K562 (cell line): ENCODE results near the gene PPIL6. TPM values are rescaled to one million over a fixed set of nuclear protein-coding genes. Genes with fewer than 3 reads are reported as not detected.

Experiments used
- BRCA1 ChIP-seq, 2 experiments: fragments of 450-650 bp in 1 of 2; sonication (generic) in 1 of 2; formaldehyde crosslinking in 1 of 2; IDR thresholded peaks; 2 replicates each; pipeline versions ENCODE4 v1.5.0 to v1.6.1; 2017 to 2020; ENCODE audit warnings: mild to moderate bottlenecking in 1 of 2, missing genetic modification reagents in 1 of 2
- BRD4 ChIP-seq: fragments of 200-600 bp; sonication (generic); IDR thresholded peaks from 2 replicates; pipeline ENCODE4 v1.6.1; 2017; ENCODE audit warnings: inconsistent platforms
- CBX5 ChIP-seq: IDR thresholded peaks from 2 replicates; pipeline ENCODE4 v1.6.1; 2014; ENCODE audit warnings: low read depth, borderline replicate concordance
- ETV6 ChIP-seq, 3 experiments: fragments of 150-350 bp in 1 of 3; sonication (generic) in 1 of 3; formaldehyde crosslinking in 1 of 3; IDR thresholded peaks; 2 replicates each; pipeline versions ENCODE4 v1.6.1 to v1.8.0; 2014 to 2022; ENCODE audit warnings: borderline replicate concordance in 2 of 3, low read depth in 2 of 3, antibody characterized with exemption in 1 of 3, low read length in 1 of 3, mild to moderate bottlenecking in 1 of 3, missing genetic modification reagents in 1 of 3
- MAFG ChIP-seq: fragments of 450-650 bp; conservative IDR thresholded peaks from 2 replicates; pipeline ENCODE4 v1.6.1; 2016; ENCODE audit warnings: missing genetic modification characterization, missing compliant biosample characterization
- MEF2A ChIP-seq: IDR thresholded peaks from 2 replicates; pipeline ENCODE4 v1.6.1; 2011; ENCODE audit warnings: low read depth, mild to moderate bottlenecking, low read length, moderate library complexity; ENCODE audit not compliant: control insufficient read depth
- RREB1 ChIP-seq: fragments of 250-450 bp; sonication (Bioruptor Pico); IDR thresholded peaks from 2 replicates; pipeline ENCODE4 v1.4.0; 2020
- SREBF2 ChIP-seq: sonication (generic); formaldehyde crosslinking; IDR thresholded peaks from 2 replicates; pipeline ENCODE4 v1.4.0; 2020; ENCODE audit warnings: mild to moderate bottlenecking, missing genetic modification reagents
- TAL1 ChIP-seq: fragments of 450-650 bp; IDR thresholded peaks from 2 replicates; pipeline ENCODE4 v1.6.1; 2016; ENCODE audit warnings: mild to moderate bottlenecking
- TSC22D4 ChIP-seq: fragments of 450-650 bp; IDR thresholded peaks from 2 replicates; pipeline ENCODE4 v1.6.1; 2016; ENCODE audit warnings: missing genetic modification characterization, missing biosample characterization, control low read depth
- ZBTB2 ChIP-seq: fragments of 450-650 bp; IDR thresholded peaks from 2 replicates; pipeline ENCODE4 v1.6.1; 2016; ENCODE audit warnings: antibody characterized with exemption
- polyA plus RNA-seq, 8 experiments: library from polyadenylated mRNA; depleted of rRNA in 4 of 8; stranded (reverse) in 5 of 8; unstranded in 3 of 8; fragments of >200 nt; fragmentation: Nextera tagmentation in 2 of 8; fragmentation: Illumina TruSeq in 1 of 8; extraction: Ambion mirVana in 2 of 8; extraction: Trizol in 1 of 8; gene quantifications; 2 replicates each; pipeline versions ENCODE4 v1.2.1 to v1.2.3, GENCODE V29; 2011 to 2014; ENCODE audit warnings: inconsistent platforms in 1 of 8, missing spikeins in 1 of 8
- total RNA-seq, 7 experiments: library from RNA; depleted of rRNA in 6 of 7; stranded (reverse); fragments of >200 nt in 6 of 7; fragmentation: Illumina TruSeq in 2 of 7; extraction: Trizol in 2 of 7; gene quantifications; 2 replicates each; pipeline versions ENCODE4 v1.2.1 to v1.2.3, GENCODE V29; 2011 to 2021; ENCODE audit warnings: low replicate concordance in 1 of 7

Gene PPIL6
- total and polyA plus RNA-seq, 9 of the 15 experiments (the other 6 are each of a cell fraction or from before 2014, with no cell fraction given) = 0.03 to 0.98 (median 0.41) TPM; not detected in 1

GRCh38 chr6:109382576-109383437 lies 57.6 kb downstream of the PPIL6 start (continued):
- peak in 1 of 2 experiments; percentile 5; a peak in 1 of 4 replicates for TF ChIP-seq ETV6 (IDR thresholded peaks at IDR 0.05; ENCODE audit: borderline replicate concordance in 1 of 2, low read depth in 2 of 2, low read length in 1 of 2)
- no peak for TF ChIP-seq ETV6 (CRISPR knock-in tag; IDR thresholded peaks at IDR 0.05; ENCODE audit: borderline replicate concordance)
- TF ChIP-seq BRCA1 (IDR thresholded peaks at IDR 0.05) = no peak
- no peak; the same call in 1 of the 2 replicates for TF ChIP-seq BRCA1 (CRISPR knock-in tag; IDR thresholded peaks at IDR 0.05)
- TF ChIP-seq ZBTB2 = 0 out of 2 replicates have a peak, but pooled peaks have one; percentile 9
- no peak for TF ChIP-seq MAFG
- TF ChIP-seq CBX5 = no peak
- 0 out of 2 replicates have a peak, but pooled peaks have one; percentile 35 for TF ChIP-seq BRD4
- no peak for TF ChIP-seq TSC22D4 (tag)
- TF ChIP-seq SREBF2 (CRISPR knock-in tag) = no peak
- no peak for TF ChIP-seq RREB1 (CRISPR knock-in tag)
- TF ChIP-seq MEF2A = no peak
- no peak for TF ChIP-seq TAL1
